Stimulated activated CD8-positive, alpha-beta memory T cell treated with anti-CD3 and anti-CD28 coated beads, Interleukin-2, amount 100 ng/mL, for 48 hours (primary cell): ENCODE results near the gene UNC119.
"Not testable (repeated sequence)": the region's sequence is repeated elsewhere in the genome, so short reads cannot be mapped to it uniquely, and the experiment has no call there.

Experiments
- DNase-seq, 2 donors: peaks; one replicate each; pipeline ENCODE4 v3.0.0-alpha.2; 2020; ENCODE audit warnings: low read depth in 2 of 2

Gene UNC119

DNA sequence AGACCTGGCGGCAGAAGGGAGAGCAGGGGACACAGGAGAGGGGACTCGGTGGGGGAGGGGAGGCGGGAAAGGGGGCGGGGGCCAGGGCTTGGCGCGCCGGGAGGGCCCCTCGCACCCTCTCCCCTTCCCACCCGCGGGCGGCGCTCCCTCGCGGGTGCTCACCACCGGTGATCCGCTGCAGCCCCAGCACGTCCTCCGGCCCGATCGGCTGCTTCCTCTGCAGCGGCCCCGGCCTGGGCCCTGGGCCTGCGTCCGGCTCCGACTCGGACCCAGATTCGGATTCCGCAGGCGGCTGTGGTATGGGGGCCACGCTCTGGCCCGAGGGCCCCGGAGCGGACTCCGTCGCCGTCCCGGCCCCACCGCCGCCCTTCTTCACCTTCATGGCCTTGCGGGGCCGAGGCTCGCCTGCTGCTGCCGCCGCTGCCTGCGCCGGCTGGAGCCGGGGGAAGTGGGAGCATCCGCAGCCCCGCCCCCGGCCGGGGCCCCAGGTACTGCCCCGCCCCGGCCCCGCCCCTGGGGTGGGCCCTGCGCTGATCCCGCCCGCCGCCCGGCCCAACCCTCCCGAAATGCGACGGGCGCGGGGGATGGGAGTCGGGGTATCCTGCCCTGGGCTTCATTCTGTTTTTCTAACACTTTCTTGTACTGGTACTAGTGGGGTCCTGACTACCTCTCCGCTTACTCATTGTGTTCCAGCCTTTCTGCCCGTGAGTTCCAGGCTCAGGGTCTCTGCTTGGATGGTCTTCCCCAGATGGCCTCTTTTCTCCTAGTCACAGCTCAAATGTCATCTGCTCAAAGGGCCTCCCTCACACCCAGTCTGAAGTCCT lies at the start of gene UNC119:
Gene UNC119 (minus strand): TSS at position 449 of the 824 bp plus-strand sequence. CDS start 67 bp downstream, at position 382.
- peak; percentile 74 to 76 for DNase-seq

- peak; percentile 22 to 58 for DNase-seq
These were observed 47.1 kb upstream of the UNC119 start for GRCh38 chr17:28599311-28600184.

- DNase-seq, result peak; percentile 88 to 93
These were observed 46.4 kb upstream of the UNC119 start, which contains the start of gene SPAG5 for GRCh38 chr17:28598799-28599310. Gene SPAG5, minus strand, starts transcription at chr17:28599025. Its CDS starts 79 bp downstream, at chr17:28598946.

DNA sequence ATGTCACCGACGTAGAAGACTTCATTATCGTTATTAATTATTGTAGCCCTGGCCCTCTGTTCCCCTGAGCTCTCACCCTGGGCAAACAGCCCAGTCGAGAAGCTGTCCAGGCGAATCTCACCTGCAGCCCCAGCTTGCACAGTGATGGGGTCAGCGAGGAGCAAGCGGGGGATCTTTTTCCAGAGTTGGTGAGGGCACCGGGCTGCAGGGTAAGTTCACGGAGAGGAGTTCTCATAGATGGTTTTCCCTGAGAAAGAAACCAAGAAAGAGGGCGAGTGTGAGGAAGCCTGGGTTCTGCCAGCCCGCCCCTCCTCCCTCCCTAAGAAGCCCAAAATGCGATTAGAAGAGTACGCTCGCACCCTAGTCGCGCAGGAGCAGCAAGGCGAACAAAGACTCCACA lies 46.0 kb upstream of the UNC119 start:
- DNase-seq, result no peak

GRCh38 chr17:28597606-28598383 lies 45.4 kb upstream of the UNC119 start:
- DNase-seq, result no peak

DNA sequence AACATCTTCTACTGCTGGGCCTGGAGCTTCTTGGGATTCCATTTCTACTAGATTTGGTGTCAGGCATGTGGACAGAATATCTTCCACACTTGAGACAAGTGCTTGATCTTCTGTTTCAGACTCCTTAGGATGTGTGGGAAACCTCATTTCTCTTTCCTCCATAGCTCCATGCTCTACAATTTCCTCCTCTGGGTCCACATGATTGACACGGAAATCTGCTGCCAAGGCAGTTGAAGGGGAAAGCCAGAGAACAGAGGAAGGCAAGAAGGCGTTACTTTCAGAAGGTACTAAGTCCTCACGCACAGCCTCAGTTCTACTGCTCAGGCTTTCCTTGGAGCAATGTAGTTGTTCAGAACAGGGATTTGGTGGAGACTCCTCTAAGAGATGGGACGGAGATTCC lies 39.8 kb upstream of the UNC119 start:
- no peak for DNase-seq

DNA sequence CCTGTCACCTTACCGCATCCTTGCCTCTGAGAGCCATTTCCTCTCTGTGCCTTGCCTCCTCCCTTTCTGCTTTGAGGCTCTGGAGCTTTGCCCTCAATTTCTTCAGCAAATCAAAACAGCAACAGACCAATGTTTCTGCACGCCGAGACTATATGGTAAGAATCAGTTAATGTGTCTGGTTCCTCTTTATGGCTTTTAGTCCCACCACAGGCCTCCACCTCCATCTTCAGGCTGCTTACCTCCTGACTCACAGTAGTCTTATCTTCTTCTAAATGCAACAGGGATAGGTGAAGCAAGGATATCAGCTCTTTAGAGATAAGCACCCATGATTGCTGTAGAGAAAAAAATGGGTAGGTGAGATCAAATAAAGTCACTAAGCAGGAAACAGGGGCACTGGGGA lies 33.4 kb upstream of the UNC119 start:
- no peak for DNase-seq

DNA sequence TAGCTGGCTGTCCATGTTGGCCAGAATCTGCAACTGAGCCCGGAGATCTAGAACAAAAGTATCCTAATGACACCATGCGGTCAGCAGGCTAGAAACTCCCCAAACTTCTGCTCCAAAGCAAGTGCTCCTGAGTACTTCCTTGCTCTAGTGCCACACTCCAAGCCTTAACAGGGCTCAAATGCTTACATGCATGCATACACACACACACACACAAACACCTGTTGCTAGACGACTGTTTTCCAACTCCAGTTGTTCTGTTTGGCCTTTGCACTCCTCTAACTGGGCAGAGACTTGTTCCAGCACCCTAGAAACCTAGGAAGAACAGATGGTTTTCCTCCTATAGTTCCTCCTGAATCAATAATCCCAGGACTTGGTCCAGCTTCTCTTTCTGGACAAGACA lies 32.0 kb upstream of the UNC119 start:
- DNase-seq, result no peak

DNA sequence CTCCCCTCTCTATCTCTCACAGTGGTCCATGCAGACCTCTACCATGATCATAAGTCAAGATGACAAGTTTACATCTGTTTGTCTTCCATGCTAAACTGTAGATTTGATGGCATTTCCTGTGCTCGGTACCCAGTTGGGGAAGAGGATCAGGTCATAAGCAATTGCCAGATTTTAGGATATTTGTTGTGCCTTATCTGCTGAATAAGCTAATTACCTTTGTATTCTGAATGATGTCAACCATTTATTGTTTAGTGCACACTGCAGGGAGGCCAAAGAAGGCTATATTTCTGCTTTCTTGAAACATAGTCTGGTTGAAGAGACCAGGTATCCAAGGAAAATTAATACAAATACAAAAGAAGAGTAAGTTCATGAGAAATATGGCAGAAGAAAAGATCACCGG lies 30.1 kb upstream of the UNC119 start:
- DNase-seq, result no peak

DNA sequence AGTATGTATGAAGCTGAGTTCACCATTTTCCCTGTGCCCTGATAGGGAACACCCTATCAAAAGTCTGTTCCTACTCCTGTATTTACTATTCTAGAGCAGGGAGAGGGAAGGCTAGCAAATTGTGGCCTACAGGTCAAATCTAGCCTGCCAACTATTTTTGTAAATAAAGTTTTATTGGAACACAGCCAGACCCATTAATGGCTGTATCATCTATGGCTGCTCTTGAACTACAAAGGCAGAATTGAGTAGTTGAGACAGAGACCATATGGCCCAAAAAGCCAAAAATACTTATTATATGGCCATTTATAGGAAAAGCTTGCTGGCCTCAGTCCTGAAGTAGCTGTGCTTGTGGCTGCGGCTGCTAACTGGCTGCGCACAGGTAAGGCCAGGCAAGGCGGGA lies 28.5 kb upstream of the UNC119 start:
- no peak for DNase-seq

GRCh38 chr17:28579526-28579925 lies 27.1 kb upstream of the UNC119 start:
- peak in 1 of 2 donors; percentile 13 for DNase-seq

DNA sequence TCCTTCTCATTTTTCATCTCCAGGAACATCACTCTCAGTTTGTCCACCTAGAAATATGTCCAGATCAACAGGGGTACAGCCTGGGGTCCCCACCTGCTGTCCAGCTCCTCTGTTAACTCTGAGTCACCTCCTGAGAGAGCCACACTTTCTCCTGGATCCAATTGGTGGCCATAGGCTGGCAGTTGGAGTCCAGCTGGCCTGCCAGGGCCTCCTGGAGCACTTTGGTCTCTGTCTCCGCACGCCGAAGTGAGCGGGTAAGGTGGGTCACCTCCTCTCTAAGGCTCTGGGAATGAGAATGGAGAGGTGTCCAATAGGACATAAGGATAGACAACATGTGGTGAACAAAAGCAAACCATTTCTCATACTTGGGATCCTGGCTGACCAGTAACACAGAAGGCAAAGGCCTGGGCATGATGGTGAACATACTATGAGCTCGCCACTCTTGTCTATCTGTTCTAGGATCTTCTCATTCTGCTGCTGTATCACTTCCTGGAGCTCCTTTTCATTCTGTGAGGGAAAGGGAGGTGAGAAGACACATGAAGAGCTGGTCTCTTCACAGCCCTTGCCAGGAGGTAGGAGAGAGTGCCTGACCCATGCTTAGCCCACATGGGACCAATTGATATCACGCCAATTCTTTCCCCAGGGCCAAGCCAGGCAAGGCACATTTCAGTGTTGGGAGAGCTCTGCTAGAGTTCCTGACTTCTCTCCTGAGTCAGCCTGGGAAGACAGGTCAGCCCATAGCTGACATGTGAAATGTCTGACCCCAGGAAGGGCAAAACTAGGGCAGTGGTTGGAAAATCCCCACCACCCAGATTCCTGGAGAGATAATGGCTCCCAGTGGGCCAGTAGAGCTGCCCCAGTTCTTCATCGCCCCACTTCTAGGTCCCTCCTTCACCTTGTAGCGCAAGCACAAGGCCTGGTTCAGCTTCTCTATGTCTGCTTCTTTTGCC lies 26.1 kb upstream of the UNC119 start:
- DNase-seq, result no peak

DNA sequence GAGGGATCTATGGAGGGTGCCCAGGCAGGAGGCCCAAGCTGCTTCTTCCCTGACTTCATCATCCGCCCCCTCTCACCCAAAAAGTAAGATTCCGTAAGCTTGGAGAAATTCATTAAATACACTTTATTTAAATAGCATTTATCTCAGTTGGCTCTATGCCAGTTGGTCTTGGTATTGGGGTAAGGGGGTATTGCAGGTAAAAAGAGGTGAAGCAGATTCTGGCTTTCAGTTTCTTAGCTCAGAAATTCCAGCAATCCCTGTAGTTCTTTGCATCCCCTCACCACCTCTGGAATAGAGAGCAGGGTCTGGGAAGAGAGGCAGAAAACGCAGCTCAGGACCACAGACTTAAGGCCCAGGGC lies 25.0 kb upstream of the UNC119 start:
- DNase-seq, result no peak

DNA sequence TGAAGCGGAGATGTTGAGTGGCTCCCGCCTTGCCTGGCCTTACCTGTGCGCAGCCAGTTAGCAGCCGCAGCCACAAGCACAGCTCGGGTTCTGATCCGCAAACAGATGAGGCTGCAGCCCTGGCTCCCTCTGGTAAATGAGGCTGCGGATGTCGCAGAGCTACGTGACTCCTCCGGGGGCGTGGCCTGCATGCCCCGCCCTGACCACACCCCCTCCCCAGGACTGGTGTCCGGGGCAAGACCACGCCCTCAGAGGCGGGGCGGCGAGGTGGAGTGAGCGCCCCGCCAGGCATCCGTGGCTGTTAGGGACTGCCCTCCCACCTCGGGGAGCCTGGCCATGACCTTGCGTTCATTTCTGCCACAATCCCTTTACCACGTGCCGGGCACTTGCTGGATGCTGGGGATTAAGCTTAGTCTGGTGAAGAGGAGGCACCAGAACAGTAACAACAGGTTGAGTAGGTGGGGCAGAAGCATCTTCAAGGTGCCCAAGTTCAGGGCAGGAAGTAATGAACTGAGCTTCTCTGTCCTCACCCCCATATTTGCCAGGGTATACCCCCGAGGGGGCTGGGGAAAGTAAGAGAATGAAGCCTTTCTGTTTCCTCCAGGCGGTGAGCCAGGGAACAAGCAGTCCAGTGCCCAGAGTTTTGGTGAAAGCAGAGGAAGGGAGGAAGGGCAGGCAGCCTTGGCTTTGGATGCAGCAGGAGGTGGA lies 24.5 kb upstream of the UNC119 start, which contains the start of gene ALDOC:
Gene ALDOC (minus strand): TSS at position 138 of the 708 bp plus-strand sequence. CDS start 1,363 bp downstream, outside the sequence.
- DNase-seq, result peak; percentile 98 to 99

- DNase-seq, result not testable (repeated sequence)
These were observed 23.6 kb upstream of the UNC119 start for GRCh38 chr17:28576016-28576415.

DNA sequence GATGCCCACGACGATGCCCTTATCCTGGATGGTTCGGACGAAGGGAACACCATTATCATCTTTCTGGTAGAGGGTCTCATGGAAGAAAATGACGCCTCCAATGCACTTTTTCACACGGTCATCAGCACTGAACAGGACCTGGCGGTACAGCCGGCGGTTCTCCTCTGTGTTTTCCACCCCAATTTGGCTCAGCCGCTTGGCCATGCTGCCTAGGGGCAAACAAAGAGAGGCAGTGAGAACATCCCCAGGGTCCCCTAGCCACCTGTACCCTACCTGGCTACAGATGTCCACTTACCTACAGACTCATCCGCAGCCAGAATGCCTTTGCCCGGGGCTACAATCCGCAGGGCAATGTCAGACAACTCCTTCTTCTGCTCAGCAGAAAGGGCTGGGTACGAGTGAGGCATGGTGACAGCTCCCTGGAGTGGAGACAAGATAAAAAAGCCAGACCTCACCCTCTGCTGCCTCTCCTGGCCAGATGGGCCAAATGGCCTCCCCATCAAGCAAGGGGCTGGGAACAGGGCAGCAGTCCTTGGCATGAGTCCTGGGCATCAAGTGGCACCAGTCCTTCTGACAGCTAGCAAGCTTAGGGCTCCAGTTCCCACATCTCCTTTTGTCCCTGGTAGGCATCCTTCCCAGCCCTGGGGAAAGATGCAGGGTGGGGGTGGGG lies 22.8 kb upstream of the UNC119 start:
- no peak for DNase-seq

GRCh38 chr17:28574526-28574925 lies 22.1 kb upstream of the UNC119 start:
- DNase-seq, result no peak

DNA sequence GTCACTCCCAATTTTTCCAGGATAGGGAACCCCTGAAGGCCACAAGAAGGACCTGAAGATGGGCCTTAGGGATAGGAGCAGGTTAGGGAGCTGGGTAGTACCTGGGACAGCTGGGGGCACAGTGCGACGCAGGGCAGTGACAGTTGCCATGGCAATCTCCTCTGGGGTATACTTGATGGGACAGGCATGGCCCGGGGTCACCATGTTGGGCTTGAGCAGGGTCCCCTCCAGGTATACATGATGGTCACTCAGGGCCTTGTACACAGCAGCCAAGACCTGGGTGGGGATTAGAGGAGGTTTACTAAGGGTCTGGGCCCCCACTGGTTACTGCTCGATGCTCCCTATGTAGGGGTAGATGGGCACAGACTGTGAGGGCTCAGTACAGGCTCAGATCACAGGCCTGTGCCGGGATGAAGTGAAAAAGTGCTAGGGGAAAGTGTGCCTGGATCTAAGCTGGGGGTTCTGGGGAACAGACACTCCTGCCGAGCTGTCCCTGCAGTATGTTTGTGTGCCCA lies 21.6 kb upstream of the UNC119 start:
- no peak for DNase-seq

GRCh38 chr17:28573521-28573920 lies 21.1 kb upstream of the UNC119 start:
- DNase-seq, result no peak
